Fibroblast of skin of left quadriceps (primary cell): ENCODE results near the gene MAPK10.

ENCODE experiments used
- DNase-seq, 2 experiments: peaks; one replicate each; pipeline ENCODE4 v3.0.0-alpha.2; 2013; ENCODE audit warnings: low read depth in 2 of 2

The MAPK10 gene

GRCh38 chr4:86278126-86278525, 81.7 kb downstream of the MAPK10 start:
- no peak for DNase-seq

GRCh38 chr4:86274642-86275041, 85.2 kb downstream of the MAPK10 start:
- no peak for DNase-seq

DNA sequence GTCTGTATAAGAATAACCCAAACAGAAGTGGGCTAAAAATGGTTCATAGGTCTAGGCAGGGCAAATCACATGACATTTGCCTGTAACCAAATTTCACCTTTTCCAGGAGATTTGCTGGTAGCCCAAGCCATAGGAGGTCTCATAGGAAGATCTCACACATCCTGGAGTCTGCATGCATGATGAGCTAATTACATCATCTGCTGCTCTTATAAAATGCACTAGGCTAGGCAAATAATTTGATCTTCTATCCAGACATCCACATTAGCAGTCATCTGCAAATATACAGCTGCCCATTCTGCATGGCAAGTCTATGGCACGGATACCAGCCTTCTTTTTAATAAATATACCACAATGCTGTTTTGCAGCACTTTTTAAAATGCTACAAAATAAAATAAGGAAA, 87.2 kb downstream of the MAPK10 start:
- no peak for DNase-seq

- no peak for DNase-seq
These were observed 88.8 kb downstream of the MAPK10 start for GRCh38 chr4:86271057-86271456.

GRCh38 chr4:86269354-86269753, 90.5 kb downstream of the MAPK10 start:
- no peak for DNase-seq

GRCh38 chr4:86264241-86264640, 95.6 kb downstream of the MAPK10 start:
- no peak for DNase-seq

DNA sequence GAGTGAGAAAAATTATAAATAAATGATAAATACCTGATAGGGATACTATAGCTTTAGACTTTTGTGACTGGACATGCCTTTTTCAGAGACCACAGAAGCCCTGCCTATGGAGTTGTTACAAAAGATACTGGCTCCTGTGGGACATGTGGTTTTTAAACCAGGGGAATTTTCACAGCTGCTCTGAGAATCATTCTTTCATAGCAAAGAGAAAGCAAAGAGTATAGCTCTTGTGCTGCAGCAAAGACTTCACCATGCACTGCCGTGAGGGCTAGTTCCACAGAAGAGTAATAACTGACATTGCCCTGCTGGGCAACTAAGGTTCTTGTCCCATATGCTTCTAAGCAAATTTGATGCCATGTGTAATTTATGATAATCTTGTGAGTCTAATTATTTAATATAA, 98.2 kb downstream of the MAPK10 start:
- no peak for DNase-seq

DNA sequence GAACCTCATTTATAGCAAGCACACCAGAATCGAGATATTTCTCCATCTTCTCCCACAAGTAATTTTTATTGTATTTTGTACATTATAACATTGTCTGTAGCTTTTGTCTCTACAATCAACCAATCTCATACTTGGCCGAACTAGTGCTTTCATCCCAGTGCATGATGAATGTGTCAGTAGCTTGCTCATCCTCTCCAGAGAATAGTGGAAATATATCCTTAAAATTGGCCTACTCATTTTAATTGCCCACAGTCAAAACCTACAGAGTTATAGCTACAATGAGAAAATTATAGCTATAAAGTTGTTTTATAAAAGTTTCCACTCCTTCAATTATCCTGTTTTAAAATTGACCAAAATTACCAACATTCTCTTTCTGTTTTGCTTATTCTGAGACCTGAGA, 103.8 kb downstream of the MAPK10 start:
- no peak for DNase-seq

DNA sequence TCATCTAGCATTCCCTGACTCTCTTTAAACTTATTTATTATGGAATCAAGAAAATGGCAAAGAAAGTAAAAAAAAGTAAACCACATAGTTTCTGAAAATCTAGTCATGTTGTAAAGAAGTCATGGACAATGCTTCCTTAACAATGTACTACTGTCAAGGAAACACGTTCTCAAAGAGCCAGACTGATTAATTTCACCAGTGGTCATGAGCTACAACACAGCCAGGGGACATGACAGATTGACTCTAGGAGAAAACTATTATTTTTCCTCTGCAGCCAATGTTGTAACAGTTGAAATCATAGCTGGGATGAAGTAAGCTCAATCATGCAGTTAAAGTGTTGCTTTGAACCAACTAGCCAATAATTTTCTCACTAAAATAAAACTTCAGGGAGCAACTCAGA, 109.2 kb downstream of the MAPK10 start:
- DNase-seq = no peak

- DNase-seq = no peak
These were observed 109.8 kb downstream of the MAPK10 start for GRCh38 chr4:86250006-86250405.

GRCh38 chr4:86249074-86249473, 110.8 kb downstream of the MAPK10 start:
- DNase-seq = no peak

GRCh38 chr4:86247906-86248305, 111.9 kb downstream of the MAPK10 start:
- DNase-seq = peak; percentile 69 to 70

- DNase-seq = peak; percentile 50 to 55
These were observed 112.5 kb downstream of the MAPK10 start for GRCh38 chr4:86247320-86247719.

- no peak for DNase-seq
These were observed 116.1 kb downstream of the MAPK10 start for GRCh38 chr4:86243750-86244149.

GRCh38 chr4:86242677-86243076, 117.2 kb downstream of the MAPK10 start:
- DNase-seq = no peak

GRCh38 chr4:86235549-86235948, 124.3 kb downstream of the MAPK10 start:
- DNase-seq = no peak

DNA sequence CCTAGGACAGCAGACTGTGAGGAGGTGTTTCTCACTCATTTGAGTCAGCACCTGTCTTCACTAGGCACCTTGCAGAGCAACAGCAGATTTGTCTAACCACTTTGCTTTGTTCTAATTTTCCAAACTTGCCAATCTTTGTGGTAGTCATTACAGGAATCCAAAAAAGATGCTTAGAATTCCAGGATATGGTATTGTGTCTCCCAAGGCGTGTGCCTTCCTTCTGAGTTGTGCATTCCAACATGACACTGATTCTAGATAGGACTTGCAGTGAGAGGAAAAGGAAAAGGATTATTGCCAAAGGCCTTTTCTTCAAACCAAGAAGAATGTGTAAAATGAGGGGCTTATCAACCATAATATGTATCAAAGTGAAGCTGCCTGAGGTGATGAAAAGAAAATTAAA, 126.2 kb downstream of the MAPK10 start:
- DNase-seq = peak in 1 of 2 experiments; percentile 34

- no peak for DNase-seq
These were observed 126.8 kb downstream of the MAPK10 start for GRCh38 chr4:86233090-86233489.

GRCh38 chr4:86223472-86223871, 136.4 kb downstream of the MAPK10 start:
- DNase-seq = peak in 1 of 2 experiments; percentile 14

- no peak for DNase-seq
These were observed 138.9 kb downstream of the MAPK10 start for GRCh38 chr4:86221002-86221401.

DNA sequence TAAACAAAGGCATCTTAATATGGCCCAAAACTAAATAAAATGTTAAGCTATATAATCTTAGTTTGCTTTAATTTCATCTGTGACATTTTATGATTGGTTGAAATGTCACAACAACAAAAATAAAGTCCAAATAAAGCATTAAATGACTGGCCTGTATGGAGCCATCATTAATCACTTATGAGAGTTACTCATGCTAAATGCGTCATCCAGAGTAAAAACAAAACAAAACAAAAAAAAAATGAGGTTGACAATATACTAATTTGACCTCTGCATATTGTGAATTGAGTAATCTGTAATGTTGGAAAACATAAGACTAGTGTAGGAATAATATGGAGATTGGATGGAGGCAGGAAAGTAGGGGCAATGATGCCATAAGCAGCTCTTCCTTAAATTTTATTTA, 139.7 kb downstream of the MAPK10 start:
- no peak for DNase-seq

- DNase-seq = peak in 1 of 2 experiments; percentile 15
These were observed 140.9 kb downstream of the MAPK10 start for GRCh38 chr4:86218746-86219473.

DNA sequence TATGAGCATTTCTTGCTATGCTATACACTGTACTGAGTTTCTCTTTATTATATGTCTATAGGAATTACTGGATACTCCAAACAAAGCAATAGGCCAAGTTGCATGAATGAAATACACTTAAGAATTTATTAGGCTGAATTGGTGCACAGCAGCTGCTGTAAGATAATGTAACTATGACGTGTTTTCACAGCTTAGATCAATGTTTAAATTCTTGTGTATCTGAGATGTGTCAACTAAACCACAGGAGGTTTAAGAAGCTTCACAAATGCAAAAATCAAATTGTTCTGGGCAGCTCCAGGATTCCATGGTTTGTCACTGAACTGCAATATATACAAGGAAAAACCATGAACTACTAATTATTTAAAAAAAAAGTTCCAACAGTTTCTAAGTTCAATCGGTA, 156.7 kb downstream of the MAPK10 start:
- peak; percentile 16 to 20 for DNase-seq

- DNase-seq = no peak
These were observed 174.2 kb downstream of the MAPK10 start for GRCh38 chr4:86185659-86186058.
